EH (cell line): Measurements from ENCODE around the gene SMC6.
A peak's percentile ranks its signal among the peaks of the same experiment; 100 is the strongest.

ENCODE experiments used
- DNase-seq: peaks from one replicate; pipeline ENCODE4 v3.0.0-alpha.2; 2015; ENCODE audit warnings: low read depth

SMC6 gene

GRCh38 chr2:17762451-17762850 is 8.8 kb upstream of the SMC6 start:
- DNase-seq = no peak

- DNase-seq = peak; percentile 22
Measured at GRCh38 chr2:17759805-17760204, 6.2 kb upstream of the SMC6 start.

GRCh38 chr2:17758118-17758517 is 4.5 kb upstream of the SMC6 start:
- DNase-seq = no peak

- DNase-seq = peak; percentile 66
Measured at GRCh38 chr2:17757321-17757720, 3.7 kb upstream of the SMC6 start.

GRCh38 chr2:17756668-17757067 is 3.1 kb upstream of the SMC6 start:
- peak; percentile 54 for DNase-seq

GRCh38 chr2:17754773-17755425 is 1.3 kb upstream of the SMC6 start:
- peak; percentile 24 for DNase-seq

GRCh38 chr2:17752892-17753802 is 463 bp downstream of the SMC6 start:
- DNase-seq = peak; percentile 79

GRCh38 chr2:17752246-17752645 is 1.4 kb downstream of the SMC6 start:
- no peak for DNase-seq

- DNase-seq = no peak
Measured at GRCh38 chr2:17749753-17750438, 3.7 kb downstream of the SMC6 start.

GRCh38 chr2:17748745-17749144 is 4.9 kb downstream of the SMC6 start:
- DNase-seq = no peak

- DNase-seq = peak; percentile 41
Measured at GRCh38 chr2:17747684-17748452, 5.7 kb downstream of the SMC6 start.

- no peak for DNase-seq
Measured at GRCh38 chr2:17740203-17740602, 13.4 kb downstream of the SMC6 start.

GRCh38 chr2:17736989-17737388 is 16.6 kb downstream of the SMC6 start:
- DNase-seq = peak; percentile 92

- no peak for DNase-seq
Measured at GRCh38 chr2:17735864-17736263, 17.7 kb downstream of the SMC6 start.

GRCh38 chr2:17733599-17733998 is 20.0 kb downstream of the SMC6 start:
- DNase-seq = no peak

- DNase-seq = no peak
Measured at GRCh38 chr2:17729880-17730279, 23.7 kb downstream of the SMC6 start.

GRCh38 chr2:17728210-17728609 is 25.4 kb downstream of the SMC6 start:
- DNase-seq = no peak

GRCh38 chr2:17719562-17720371 is 33.8 kb downstream of the SMC6 start:
- DNase-seq = peak; percentile 25

GRCh38 chr2:17718689-17719088 is 34.9 kb downstream of the SMC6 start:
- no peak for DNase-seq

- DNase-seq = no peak
Measured at GRCh38 chr2:17717666-17718065, 35.9 kb downstream of the SMC6 start.

GRCh38 chr2:17713291-17713690 is 40.3 kb downstream of the SMC6 start:
- DNase-seq = no peak
